Activated naive CD8-positive, alpha-beta T cell (primary cell): ENCODE measurements around the gene IL13RA1.

ENCODE experiments used
- H3K27ac Mint-ChIP-seq: one replicate; pipeline ENCODE4 v1.8.0; 2021; ENCODE audit warnings: mixed read lengths
- H3K27me3 Mint-ChIP-seq: one replicate; pipeline ENCODE4 v1.8.0; 2021; ENCODE audit warnings: mixed read lengths
- H3K36me3 Mint-ChIP-seq: one replicate; pipeline ENCODE4 v1.8.0; 2021; ENCODE audit warnings: mixed read lengths
- H3K4me1 Mint-ChIP-seq: one replicate; pipeline ENCODE4 v1.8.0; 2021; ENCODE audit warnings: low read depth, mixed read lengths
- H3K4me3 Mint-ChIP-seq: one replicate; pipeline ENCODE4 v1.8.0; 2021; ENCODE audit warnings: mild to moderate bottlenecking, mixed read lengths
- H3K9me3 Mint-ChIP-seq: one replicate; pipeline ENCODE4 v1.8.0; 2021; ENCODE audit warnings: low read depth, mixed read lengths

Gene IL13RA1

GRCh38 chrX:118742176-118742575 is 14.8 kb downstream of the IL13RA1 start:
- H3K4me1 Mint-ChIP-seq = no peaks in the 10 kb centered on the region
- no peak overlapping the region for H3K27ac Mint-ChIP-seq
- no peaks in the 10 kb centered on the region for H3K9me3 Mint-ChIP-seq
- H3K4me3 Mint-ChIP-seq = no peak overlapping the region
- H3K27me3 Mint-ChIP-seq = peaks cover 4% of the 10 kb centered on the region
- no peaks in the 10 kb centered on the region for H3K36me3 Mint-ChIP-seq

- H3K27me3 Mint-ChIP-seq = no peaks in the 10 kb centered on the region
- H3K4me3 Mint-ChIP-seq = no peak overlapping the region
- no peaks in the 10 kb centered on the region for H3K4me1 Mint-ChIP-seq
- H3K9me3 Mint-ChIP-seq = no peaks in the 10 kb centered on the region
- H3K36me3 Mint-ChIP-seq = no peaks in the 10 kb centered on the region
- no peak overlapping the region for H3K27ac Mint-ChIP-seq
Measured at GRCh38 chrX:118745570-118745969, 18.2 kb downstream of the IL13RA1 start.

DNA sequence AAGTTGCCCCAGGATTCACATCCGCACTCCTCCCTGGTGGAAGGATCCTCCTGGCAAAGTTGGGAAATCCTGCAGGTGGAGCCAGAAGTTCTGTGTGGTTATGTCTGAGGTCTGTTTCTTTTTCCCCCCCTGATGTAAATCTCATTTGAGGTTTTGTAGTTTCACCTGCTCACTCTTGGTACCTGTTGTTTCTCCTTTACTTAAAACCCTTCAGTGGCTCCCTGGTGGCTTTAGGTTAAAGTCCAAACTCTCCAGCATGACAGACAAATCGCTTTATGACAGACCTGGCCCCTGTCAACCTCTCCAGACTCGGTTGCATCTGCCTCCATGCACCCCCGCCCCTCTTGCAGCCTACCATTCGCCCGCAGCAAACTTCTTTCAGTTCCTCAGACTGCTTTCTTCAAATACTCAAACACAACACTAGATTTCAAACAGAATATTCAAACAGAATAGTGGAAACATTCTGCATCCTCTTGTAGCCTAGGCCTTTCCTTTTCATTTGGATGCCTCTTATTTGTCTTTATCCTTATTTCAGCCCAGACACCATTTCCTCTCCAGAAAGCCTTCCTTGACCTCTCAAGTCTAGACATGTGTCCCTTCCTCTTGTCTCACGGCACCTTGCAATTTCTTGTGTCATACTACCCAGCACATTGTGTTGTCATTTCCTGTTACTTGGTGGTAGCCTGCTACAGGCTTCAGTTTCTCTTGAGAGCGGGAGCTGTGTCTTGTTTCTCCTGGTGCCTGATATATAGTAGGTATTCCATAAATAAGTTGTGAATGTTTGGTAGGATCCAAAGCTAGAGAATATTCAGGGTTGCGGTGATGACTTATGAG is 24.8 kb downstream of the IL13RA1 start:
- no peaks in the 10 kb centered on the region for H3K36me3 Mint-ChIP-seq

DNA sequence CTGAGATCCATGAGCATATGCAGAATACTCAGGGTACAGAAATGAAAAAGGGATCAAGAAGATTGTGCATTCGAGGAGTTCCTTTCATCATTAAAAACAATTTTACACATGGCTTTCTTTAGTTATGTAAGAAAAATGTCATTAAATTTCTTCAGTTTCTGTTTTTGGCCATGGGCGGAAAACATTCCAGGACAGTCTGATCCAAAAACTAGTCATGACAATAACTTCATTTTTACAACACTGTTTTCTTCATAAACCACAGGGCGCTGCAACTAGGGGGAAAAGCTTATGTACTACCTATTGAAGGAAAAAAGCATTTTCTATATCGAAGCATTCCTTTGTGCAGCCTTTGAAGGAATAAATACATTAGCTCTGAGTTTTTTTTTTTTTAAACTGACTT is 28.2 kb downstream of the IL13RA1 start:
- Mint-ChIP-seq H3K4me1 (no peaks in the 10 kb centered on the region), H3K27me3 (peaks cover 10% of the 10 kb centered on the region), H3K27ac (no peak overlapping the region), H3K4me3 (no peak overlapping the region), H3K9me3 (no peaks in the 10 kb centered on the region), H3K36me3 (no peaks in the 10 kb centered on the region)

More for the DNA sequence above, 24.8 kb downstream of the IL13RA1 start:
- no peak overlapping the region for H3K27ac Mint-ChIP-seq
- no peak overlapping the region for H3K4me3 Mint-ChIP-seq
- H3K9me3 Mint-ChIP-seq = no peaks in the 10 kb centered on the region
- no peaks in the 10 kb centered on the region for H3K4me1 Mint-ChIP-seq
- H3K27me3 Mint-ChIP-seq = peaks cover 8% of the 10 kb centered on the region

GRCh38 chrX:118756101-118756500 is 28.7 kb downstream of the IL13RA1 start:
- Mint-ChIP-seq H3K36me3 (no peaks in the 10 kb centered on the region), H3K27ac (no peak overlapping the region), H3K27me3 (peaks cover 10% of the 10 kb centered on the region), H3K9me3 (no peaks in the 10 kb centered on the region), H3K4me3 (no peak overlapping the region), H3K4me1 (no peaks in the 10 kb centered on the region)

- Mint-ChIP-seq H3K4me3 (no peak overlapping the region), H3K27me3 (peaks cover 10% of the 10 kb centered on the region), H3K4me1 (no peaks in the 10 kb centered on the region), H3K27ac (no peak overlapping the region), H3K36me3 (no peaks in the 10 kb centered on the region), H3K9me3 (no peaks in the 10 kb centered on the region)
Measured at GRCh38 chrX:118758511-118758910, 31.1 kb downstream of the IL13RA1 start.

DNA sequence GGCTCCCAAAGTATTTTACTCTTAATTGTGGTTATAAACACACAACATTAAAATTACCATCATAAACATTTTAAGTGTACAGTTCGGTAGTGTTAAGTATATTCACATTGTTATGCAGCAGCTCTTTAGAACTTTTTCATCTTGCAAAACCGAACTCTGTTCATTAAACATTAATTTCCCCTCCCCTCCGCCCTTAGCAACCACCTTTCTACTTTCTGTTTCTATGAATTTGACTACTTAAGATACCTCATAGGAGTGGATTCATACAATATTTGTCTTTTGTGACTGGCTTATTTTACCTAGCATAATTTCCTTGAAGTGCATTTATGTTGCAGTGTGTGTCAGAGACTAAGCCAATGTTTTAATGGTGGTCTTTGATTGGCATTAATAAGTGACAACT is 32.6 kb downstream of the IL13RA1 start:
- H3K27me3 Mint-ChIP-seq = peaks cover 10% of the 10 kb centered on the region
- no peaks in the 10 kb centered on the region for H3K36me3 Mint-ChIP-seq
- H3K4me1 Mint-ChIP-seq = no peaks in the 10 kb centered on the region
- H3K4me3 Mint-ChIP-seq = no peak overlapping the region
- H3K9me3 Mint-ChIP-seq = no peaks in the 10 kb centered on the region
- H3K27ac Mint-ChIP-seq = no peak overlapping the region

DNA sequence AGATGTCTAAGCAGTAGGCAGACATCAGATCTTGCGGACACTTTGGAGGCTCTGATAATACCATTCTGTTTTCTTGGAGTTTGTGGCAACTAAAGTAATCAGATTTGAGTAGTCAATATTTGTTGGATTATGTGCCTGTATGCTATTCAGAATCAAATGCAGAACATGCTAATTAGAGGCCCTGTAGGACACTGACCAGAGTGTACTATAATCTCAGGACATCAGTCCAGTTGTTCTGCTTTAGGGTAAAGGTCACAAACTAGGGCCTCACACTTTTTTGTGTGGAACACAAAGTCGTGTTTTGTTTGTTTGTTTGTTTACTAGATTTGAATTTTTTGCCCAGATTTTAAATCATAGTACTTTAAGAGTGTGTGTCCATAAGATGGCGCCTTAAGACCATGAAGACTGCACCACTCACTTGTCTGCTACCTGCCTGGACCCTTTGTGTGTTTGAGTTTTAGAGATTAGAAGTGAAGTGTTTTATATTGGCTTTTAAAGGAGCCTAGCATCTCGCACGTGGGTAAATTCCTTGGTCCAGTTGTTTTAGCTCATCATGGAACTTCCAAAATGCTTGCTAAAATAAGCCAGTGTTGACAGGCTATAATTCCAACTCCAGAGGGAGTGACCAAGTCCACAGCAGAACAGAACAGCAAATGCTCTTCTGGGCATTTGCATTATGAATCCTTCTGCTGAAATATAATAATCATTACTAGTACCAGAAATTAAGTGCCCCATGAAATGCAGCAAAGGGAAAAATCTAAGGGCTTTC is 34.7 kb downstream of the IL13RA1 start:
- H3K27me3 Mint-ChIP-seq = peaks cover 3% of the 10 kb centered on the region
- no peak overlapping the region for H3K27ac Mint-ChIP-seq
- H3K4me3 Mint-ChIP-seq = no peak overlapping the region
- no peaks in the 10 kb centered on the region for H3K4me1 Mint-ChIP-seq
- H3K36me3 Mint-ChIP-seq = no peaks in the 10 kb centered on the region
- H3K9me3 Mint-ChIP-seq = no peaks in the 10 kb centered on the region

DNA sequence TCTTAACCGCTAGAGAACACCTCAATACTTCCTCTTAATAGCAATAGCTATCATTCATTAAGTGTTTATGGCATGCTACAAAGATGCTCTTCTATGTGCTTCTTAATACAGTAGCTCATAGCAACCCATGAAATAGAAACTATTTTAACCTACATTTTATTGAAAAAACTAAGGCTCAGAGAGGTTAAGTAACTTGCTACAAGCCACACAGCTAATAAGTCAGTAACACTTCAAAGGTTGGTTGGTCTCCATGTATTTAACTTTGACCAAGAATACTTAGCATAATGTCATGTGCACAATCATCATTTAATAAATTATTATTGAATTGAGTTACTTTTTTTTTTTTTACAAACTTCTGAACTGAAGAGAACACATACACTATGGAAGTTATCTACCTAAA is 36.1 kb downstream of the IL13RA1 start:
- Mint-ChIP-seq H3K9me3 (no peaks in the 10 kb centered on the region), H3K36me3 (no peaks in the 10 kb centered on the region), H3K4me3 (no peak overlapping the region), H3K4me1 (no peaks in the 10 kb centered on the region), H3K27me3 (no peaks in the 10 kb centered on the region), H3K27ac (no peak overlapping the region)

DNA sequence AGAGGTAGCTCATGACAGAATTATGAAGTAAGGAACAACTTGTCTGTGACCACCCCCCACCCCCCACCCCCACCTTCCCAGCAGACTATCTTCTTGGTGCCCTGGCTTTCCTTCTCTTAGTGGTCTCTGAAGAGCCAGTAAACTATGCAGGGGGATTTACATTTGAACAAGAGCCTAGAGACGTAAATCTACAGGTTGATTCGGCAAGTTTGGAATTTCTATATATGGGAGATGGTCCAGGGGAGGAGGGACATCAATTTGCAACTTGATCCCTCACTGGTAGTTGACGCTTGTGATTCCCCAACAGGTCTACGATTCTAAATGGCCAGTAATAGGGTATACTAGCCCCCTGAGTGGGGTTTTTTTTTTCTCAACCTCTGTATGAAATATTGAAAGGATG is 36.7 kb downstream of the IL13RA1 start:
- H3K4me3 Mint-ChIP-seq = no peak overlapping the region
- no peaks in the 10 kb centered on the region for H3K27me3 Mint-ChIP-seq
- no peaks in the 10 kb centered on the region for H3K36me3 Mint-ChIP-seq
- H3K9me3 Mint-ChIP-seq = no peaks in the 10 kb centered on the region
- H3K27ac Mint-ChIP-seq = no peak overlapping the region
- no peaks in the 10 kb centered on the region for H3K4me1 Mint-ChIP-seq

- Mint-ChIP-seq H3K27me3 (no peaks in the 10 kb centered on the region), H3K27ac (no peak overlapping the region), H3K9me3 (no peaks in the 10 kb centered on the region), H3K36me3 (no peaks in the 10 kb centered on the region), H3K4me3 (no peak overlapping the region), H3K4me1 (no peaks in the 10 kb centered on the region)
Measured at GRCh38 chrX:118770133-118770760, 42.8 kb downstream of the IL13RA1 start.

DNA sequence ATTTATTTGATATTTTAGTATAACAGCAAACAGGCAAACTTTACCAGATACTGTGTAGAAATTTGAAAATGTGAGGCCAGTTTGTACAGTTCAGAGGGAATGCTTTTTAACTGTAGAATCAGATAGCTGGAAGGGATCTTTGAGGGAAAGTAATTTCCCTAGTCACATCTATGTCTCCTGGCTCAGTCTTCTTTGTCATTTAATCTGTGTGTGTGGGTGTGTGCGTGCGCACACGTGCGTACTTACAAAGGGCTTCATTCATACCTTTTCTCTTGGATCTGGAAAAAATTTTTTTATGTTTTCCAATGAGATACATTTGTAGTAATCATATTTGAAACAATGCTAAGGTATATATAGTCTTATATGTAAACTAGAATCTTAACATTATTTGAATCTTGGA is 44.6 kb downstream of the IL13RA1 start:
- Mint-ChIP-seq H3K4me3 (no peak overlapping the region), H3K9me3 (no peaks in the 10 kb centered on the region), H3K27ac (no peak overlapping the region), H3K27me3 (peaks cover 2% of the 10 kb centered on the region), H3K4me1 (no peaks in the 10 kb centered on the region), H3K36me3 (no peaks in the 10 kb centered on the region)

DNA sequence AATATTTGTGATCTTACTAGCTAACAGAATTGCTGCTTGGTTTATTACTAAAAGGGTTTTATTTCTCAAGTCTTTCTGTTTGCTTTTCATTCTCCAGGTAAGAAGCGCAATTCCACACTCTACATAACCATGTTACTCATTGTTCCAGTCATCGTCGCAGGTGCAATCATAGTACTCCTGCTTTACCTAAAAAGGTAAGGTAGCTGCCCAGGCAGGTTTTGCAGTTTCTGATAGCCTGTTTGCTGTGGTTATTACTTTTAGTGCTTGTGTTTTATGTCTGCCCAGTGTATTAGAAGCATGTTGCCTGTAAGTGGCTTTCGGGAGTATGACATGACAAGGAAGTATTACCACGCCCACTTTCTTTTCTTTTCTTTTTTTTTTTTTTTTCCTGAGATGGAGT is 46.4 kb downstream of the IL13RA1 start:
- H3K27me3 Mint-ChIP-seq = peaks cover 2% of the 10 kb centered on the region
- no peak overlapping the region for H3K27ac Mint-ChIP-seq
- H3K36me3 Mint-ChIP-seq = no peaks in the 10 kb centered on the region
- H3K4me3 Mint-ChIP-seq = no peak overlapping the region
- H3K4me1 Mint-ChIP-seq = no peaks in the 10 kb centered on the region
- no peaks in the 10 kb centered on the region for H3K9me3 Mint-ChIP-seq

DNA sequence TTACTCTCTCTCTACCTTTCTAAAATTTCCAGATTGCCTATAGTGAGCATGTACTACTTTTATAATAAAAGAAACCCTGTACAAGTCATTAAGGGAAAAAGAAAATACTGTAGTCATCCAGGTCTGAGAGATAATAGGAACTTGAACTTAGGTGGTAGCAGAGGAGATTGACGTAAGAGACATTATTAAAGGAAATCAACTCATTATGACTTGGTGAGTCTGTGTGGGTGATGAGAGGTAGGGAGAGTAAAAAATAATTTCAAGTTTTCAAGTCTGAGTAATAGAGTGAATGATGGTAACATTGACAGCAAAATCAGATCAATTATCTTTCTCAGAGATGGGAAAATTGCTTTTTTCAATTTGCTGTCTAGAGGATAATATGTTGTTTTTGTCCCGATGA is 52.2 kb downstream of the IL13RA1 start:
- no peak overlapping the region for H3K27ac Mint-ChIP-seq
- no peaks in the 10 kb centered on the region for H3K9me3 Mint-ChIP-seq
- H3K4me3 Mint-ChIP-seq = no peak overlapping the region
- peaks cover 2% of the 10 kb centered on the region for H3K27me3 Mint-ChIP-seq
- H3K4me1 Mint-ChIP-seq = no peaks in the 10 kb centered on the region
- H3K36me3 Mint-ChIP-seq = no peaks in the 10 kb centered on the region

DNA sequence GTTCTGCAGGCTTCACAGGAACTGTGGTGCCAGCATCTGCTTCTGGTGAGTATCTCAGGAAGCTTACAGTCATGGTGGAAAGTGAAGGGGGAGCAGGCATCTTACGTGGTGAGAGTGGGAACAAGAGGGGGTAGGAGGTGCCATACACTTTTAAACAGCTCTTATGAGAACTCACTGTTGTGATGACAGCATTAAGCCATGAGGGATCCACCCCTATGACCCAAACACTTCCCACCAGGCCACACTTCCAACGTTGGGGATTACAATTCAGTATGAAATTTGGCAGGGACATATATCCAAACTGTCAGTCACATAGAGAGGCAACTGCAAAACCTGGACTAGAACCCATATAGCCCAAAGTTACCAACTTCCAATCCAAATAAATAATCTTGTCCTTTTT is 53.1 kb downstream of the IL13RA1 start:
- no peak overlapping the region for H3K4me3 Mint-ChIP-seq
- no peaks in the 10 kb centered on the region for H3K9me3 Mint-ChIP-seq
- H3K4me1 Mint-ChIP-seq = no peaks in the 10 kb centered on the region
- H3K27me3 Mint-ChIP-seq = peaks cover 2% of the 10 kb centered on the region
- no peak overlapping the region for H3K27ac Mint-ChIP-seq
- H3K36me3 Mint-ChIP-seq = no peaks in the 10 kb centered on the region
